HepG2 (cell line): ENCODE data around the gene KRT76. TPM values are rescaled to one million over a fixed set of nuclear protein-coding genes. Genes with fewer than 3 reads are reported as not detected.

ENCODE experiments used
- ATAC-seq: fragments of 200-7000 bp; cut with Tn5 transposase; 3 replicates; pipeline ENCODE4 v1.9.1; 2020; ENCODE audit warnings: mild to moderate bottlenecking, moderate library complexity
- BruUV-seq: library from RNA; stranded (reverse); fragments of 400-500 nt; replicated peaks from 2 replicates; lab custom pipeline; 2021; lab: Mats Ljungman, UMichigan
- CTCF ChIA-PET: fragments of 300-600 bp; formaldehyde crosslinking; extraction: SDS; loops from one replicate; lab custom pipeline; 2021; ENCODE audit warnings: low total read pairs, inconsistent platforms, low intra/inter-chr PET ratio; lab: Yijun Ruan, JAX
- POLR2A ChIA-PET: fragments of 350-600 bp; sonication (Branson Sonifier 250); formaldehyde crosslinking; loops from one replicate; lab custom pipeline; 2020; ENCODE audit warnings: antibody characterized with exemption, inconsistent platforms; lab: Yijun Ruan, JAX
- DNase-seq: peaks from one replicate; pipeline ENCODE4 v3.0.0-alpha.2; 2015; ENCODE audit warnings: low spot score
- FAIRE-seq: peaks from 3 replicates; lab custom pipeline; 2011; peaks lifted over from hg19 to GRCh38; lab: Jason Lieb, UNC
- H2AFZ ChIP-seq: one replicate; pipeline ENCODE4 v1.6.1; 2011; ENCODE audit warnings: low read length, inconsistent platforms
- H3K27ac ChIP-seq: fragments of 300-600 bp; 3 replicates; pipeline ENCODE4 v1.8.0; 2011; ENCODE audit warnings: mixed run types, mild to moderate bottlenecking, mixed read lengths, low read length, inconsistent platforms; ENCODE audit not compliant: insufficient read depth; ENCODE audit errors: extremely low read length
- H3K27me3 ChIP-seq, 2 experiments: fragments of 200-600 bp in 1 of 2; 2 replicates in 1 of 2; 3 replicates in 1 of 2; pipeline versions ENCODE4 v1.6.0 to v1.8.0; 2011; ENCODE audit warnings: low read length in 2 of 2, mild to moderate bottlenecking in 2 of 2, moderate library complexity in 2 of 2, inconsistent platforms in 1 of 2; ENCODE audit not compliant: insufficient read depth in 2 of 2, control insufficient read depth in 1 of 2
- H3K36me3 ChIP-seq, 2 experiments: fragments of 200-600 bp in 1 of 2; replicated peaks in 1 of 2; 2 replicates in 1 of 2; 3 replicates in 1 of 2; pipeline versions ENCODE4 v1.5.1 to v1.8.0; 2011; ENCODE audit warnings: low read length in 2 of 2, inconsistent platforms in 1 of 2; ENCODE audit not compliant: insufficient read depth in 2 of 2, control insufficient read depth in 1 of 2
- H3K4me1 ChIP-seq: 2 replicates; pipeline ENCODE4 v1.5.1; 2012; ENCODE audit warnings: low read length, inconsistent platforms; ENCODE audit not compliant: insufficient read depth
- H3K4me2 ChIP-seq: 2 replicates; pipeline ENCODE4 v1.6.0; 2011; ENCODE audit warnings: low read depth, low read length, inconsistent platforms
- H3K4me3 ChIP-seq, 3 experiments: fragments of 200-600 bp in 1 of 3; sonication (generic), shearing (Covaris generic) in 1 of 3; replicated peaks in 1 of 3; 2 replicates each; pipeline ENCODE4 v1.5.1; 2011 to 2016; ENCODE audit warnings: low read length in 3 of 3, inconsistent platforms in 2 of 3, low read depth in 2 of 3, mild to moderate bottlenecking in 2 of 3, control low read depth in 1 of 3, mixed read lengths in 1 of 3; ENCODE audit not compliant: insufficient read depth in 1 of 3
- H3K79me2 ChIP-seq: one replicate; pipeline ENCODE4 v1.6.1; 2011; ENCODE audit warnings: low read length, inconsistent platforms; ENCODE audit not compliant: insufficient read depth
- H3K9ac ChIP-seq: 2 replicates; pipeline ENCODE4 v1.6.0; 2011; ENCODE audit warnings: mild to moderate bottlenecking, low read depth, low read length, inconsistent platforms; ENCODE audit not compliant: insufficient read depth
- H3K9me3 ChIP-seq: 2 replicates; pipeline ENCODE4 v1.5.1; 2012; ENCODE audit warnings: mild to moderate bottlenecking, low read length
- H4K20me1 ChIP-seq: 2 replicates; pipeline ENCODE4 v1.6.0; 2011; ENCODE audit warnings: inconsistent platforms, mild to moderate bottlenecking, low read length, moderate library complexity; ENCODE audit not compliant: insufficient read depth
- CREB1 ChIP-seq, 2 experiments: fragments of 450-650 bp in 1 of 2; IDR thresholded peaks; 2 replicates each; pipeline ENCODE4 v1.6.1; 2016 to 2017; ENCODE audit warnings: control low read depth in 1 of 2, mild to moderate bottlenecking in 1 of 2, missing compliant biosample characterization in 1 of 2, missing genetic modification characterization in 1 of 2
- DPF2 ChIP-seq: sonication (generic); formaldehyde crosslinking; IDR thresholded peaks from 2 replicates; pipeline ENCODE4 v1.4.0; 2020; ENCODE audit warnings: mild to moderate bottlenecking, low read depth, missing genetic modification reagents, borderline replicate concordance
- DR1 ChIP-seq: sonication (generic); formaldehyde crosslinking; IDR thresholded peaks from 2 replicates; pipeline ENCODE4 v1.8.0; 2021; ENCODE audit warnings: mild to moderate bottlenecking, missing genetic modification reagents, inconsistent platforms
- GATAD2A ChIP-seq: IDR thresholded peaks from 2 replicates; pipeline ENCODE4 v1.6.1; 2016
- IKZF4 ChIP-seq: sonication (generic); formaldehyde crosslinking; IDR thresholded peaks from 2 replicates; pipeline ENCODE4 v1.5.1; 2020; ENCODE audit warnings: borderline replicate concordance, mild to moderate bottlenecking, low read depth, missing genetic modification reagents; ENCODE audit errors: not compliant biosample characterization
- ZNF18 ChIP-seq: sonication (generic); formaldehyde crosslinking; IDR thresholded peaks from 2 replicates; pipeline ENCODE4 v1.8.0; 2022; ENCODE audit warnings: mild to moderate bottlenecking, missing genetic modification reagents; ENCODE audit not compliant: insufficient replicate concordance
- ZNF225 ChIP-seq: sonication (generic); formaldehyde crosslinking; IDR thresholded peaks from 2 replicates; pipeline ENCODE4 v1.4.0; 2020; ENCODE audit warnings: mild to moderate bottlenecking, missing genetic modification reagents
- WGBS: methylation state at CpG from one replicate; pipeline ENCODE4 v1.1.6; 2017; ENCODE audit warnings: low lambda C conversion rate; 5-methylcytosine and 5-hydroxymethylcytosine counted together
- in situ Hi-C: cut with HindIII; loops from 2 replicates; pipeline ENCODE4 v1.10.0; 2017; ENCODE audit warnings: low pct_unique_long_range_greater_than_20kb; ENCODE audit not compliant: extremely low pct_ligation_motif_present
- intact Hi-C: fragments of 100-400 bp; cut with micrococcal nuclease; formaldehyde crosslinking; loops from one replicate; pipeline ENCODE4 v1.10.0; 2022; ENCODE audit not compliant: unreplicated experiment
- polyA plus RNA-seq, 8 experiments: library from polyadenylated mRNA; depleted of rRNA in 3 of 8; stranded (reverse) in 7 of 8; unstranded in 1 of 8; fragments of >200 nt; fragmentation: Illumina TruSeq in 4 of 8; extraction: Trizol in 4 of 8; gene quantifications; 2 replicates each; pipeline versions ENCODE4 v1.2.1 to v1.2.3, GENCODE V29; 2011 to 2016; ENCODE audit warnings: low read depth in 4 of 8, missing spikeins in 1 of 8, mixed read lengths in 1 of 8; ENCODE audit not compliant: insufficient read depth in 1 of 8
- total RNA-seq, 5 experiments: library from RNA; depleted of rRNA; stranded (reverse); fragments of >200 nt; fragmentation: Illumina TruSeq; extraction: Trizol; gene quantifications; 2 replicates each; pipeline ENCODE4 v1.2.3, GENCODE V29; 2016; ENCODE audit warnings: low read depth in 1 of 5
- TF ChIP-seq, protein P1 (sequence below): sonication (generic); formaldehyde crosslinking; IDR thresholded peaks from 2 replicates; pipeline ENCODE4 v1.5.0; 2020; ENCODE audit warnings: mild to moderate bottlenecking, missing genetic modification reagents

Gene KRT76
- total and polyA plus RNA-seq, 2 of the 13 experiments (the other 11 are each of a cell fraction or from before 2014, with no cell fraction given): not detected

DNA sequence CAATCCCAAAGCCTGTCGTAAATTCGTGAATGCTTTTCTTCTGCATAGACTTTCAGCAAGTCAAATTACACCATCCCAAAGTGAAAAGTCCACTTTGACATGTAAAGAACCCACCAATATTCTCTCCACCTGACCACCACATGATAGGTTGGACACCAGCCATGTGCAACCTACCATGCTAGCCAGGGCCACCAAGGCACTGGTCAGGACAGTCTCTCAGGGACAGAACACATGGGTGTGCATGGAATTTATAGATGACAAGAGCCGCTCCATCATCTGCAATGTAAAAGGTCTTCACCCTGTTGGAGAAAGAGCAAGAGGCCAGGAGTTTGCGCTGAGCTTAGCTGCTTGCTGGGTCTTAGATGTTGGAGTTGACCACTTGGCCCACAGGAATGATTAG lies 5.4 kb upstream of the KRT76 start:
- FAIRE-seq: no peak
- BruUV-seq: no TSS peak
- Histone ChIP-seq H3K4me2 (no peak overlapping the region), H3K9ac (no peak overlapping the region), H3K4me1 (no peaks in the 10 kb centered on the region), H4K20me1 (no peaks in the 10 kb centered on the region), H3K79me2 (no peaks in the 10 kb centered on the region), H3K27me3 (peaks cover 0 to 7% of the 10 kb centered on the region in 2 experiments; a peak in 1 of 5 replicates), H3K4me3 (no peak overlapping the region), H3K9me3 (no peaks in the 10 kb centered on the region), H3K27ac (no peak overlapping the region), H3K36me3 (no peaks in the 10 kb centered on the region), H2AFZ (no peak overlapping the region)
- no peak for DNase-seq
- in situ Hi-C loops: no loop called here
- intact Hi-C loops: no loop called here
- CTCF ChIA-PET: no interaction called here
- POLR2A ChIA-PET: no interaction called here
- no peak for ATAC-seq
- WGBS: 20% methylated on average over 4 of the region's 4 CpGs
- TF ChIP-seq CREB1 (IDR thresholded peaks at IDR 0.05) (no peak), CREB1 (CRISPR knock-in tag; IDR thresholded peaks at IDR 0.05) (no peak), DPF2 (CRISPR knock-in tag) (no peak), DR1 (CRISPR knock-in tag) (no peak), ZNF225 (CRISPR knock-in tag) (no peak), ZNF18 (no peak), GATAD2A (CRISPR knock-in tag) (no peak), IKZF4 (CRISPR knock-in tag) (no peak)
- TF ChIP-seq, protein P1, sequence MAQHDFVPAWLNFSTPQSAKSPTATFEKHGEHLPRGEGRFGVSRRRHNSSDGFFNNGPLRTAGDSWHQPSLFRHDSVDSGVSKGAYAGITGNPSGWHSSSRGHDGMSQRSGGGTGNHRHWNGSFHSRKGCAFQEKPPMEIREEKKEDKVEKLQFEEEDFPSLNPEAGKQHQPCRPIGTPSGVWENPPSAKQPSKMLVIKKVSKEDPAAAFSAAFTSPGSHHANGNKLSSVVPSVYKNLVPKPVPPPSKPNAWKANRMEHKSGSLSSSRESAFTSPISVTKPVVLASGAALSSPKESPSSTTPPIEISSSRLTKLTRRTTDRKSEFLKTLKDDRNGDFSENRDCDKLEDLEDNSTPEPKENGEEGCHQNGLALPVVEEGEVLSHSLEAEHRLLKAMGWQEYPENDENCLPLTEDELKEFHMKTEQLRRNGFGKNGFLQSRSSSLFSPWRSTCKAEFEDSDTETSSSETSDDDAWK: no peak
- TF ChIP-seq, all 625 proteins: peak for 0
